Measurements from ENCODE around the gene MAD1L1.

Gene MAD1L1

GRCh38 chr7:1794888-1795542 is 437.7 kb downstream of the MAD1L1 start:
- no peak for DNase-seq

- DNase-seq, result no peak
Measured at GRCh38 chr7:1787681-1788235, 445.0 kb downstream of the MAD1L1 start.

- no peak for DNase-seq
Measured at GRCh38 chr7:1787241-1787640, 445.5 kb downstream of the MAD1L1 start.

- DNase-seq, result no peak
Measured at GRCh38 chr7:1785839-1786238, 446.9 kb downstream of the MAD1L1 start.

- no peak for DNase-seq
Measured at GRCh38 chr7:1781369-1781768, 451.4 kb downstream of the MAD1L1 start.

GRCh38 chr7:1779445-1779844 is 453.3 kb downstream of the MAD1L1 start:
- no peak for DNase-seq

- DNase-seq, result no peak
Measured at GRCh38 chr7:1777122-1777521, 455.6 kb downstream of the MAD1L1 start.

- DNase-seq, result no peak
Measured at GRCh38 chr7:1775389-1775788, 457.4 kb downstream of the MAD1L1 start.

GRCh38 chr7:1770331-1770730 is 462.4 kb downstream of the MAD1L1 start:
- DNase-seq, result no peak

- DNase-seq, result no peak
Measured at GRCh38 chr7:1769286-1770200, 463.2 kb downstream of the MAD1L1 start.

- no peak for DNase-seq
Measured at GRCh38 chr7:1768832-1769231, 463.9 kb downstream of the MAD1L1 start.

GRCh38 chr7:1767524-1767923 is 465.2 kb downstream of the MAD1L1 start:
- no peak for DNase-seq

Data from NK-92 treated with Interleukin-12 subunit alpha and Interleukin-12 subunit beta, amount 100 ng/mL, for 24 hours (cell line).